GM20000 (cell line): ENCODE results near the gene KDM5C.

Source experiments
- DNase-seq: peaks from one replicate; pipeline ENCODE4 v3.0.0; 2012; ENCODE audit warnings: low spot score
- CTCF ChIP-seq: IDR thresholded peaks from 2 replicates; pipeline ENCODE4 v1.5.1; 2012; ENCODE audit warnings: mild to moderate bottlenecking, control low read depth; ENCODE audit errors: extremely low read depth, missing control alignments

Gene KDM5C

GRCh38 chrX:53257166-53257565 lies 32.2 kb upstream of the KDM5C start:
- no peak for DNase-seq
- TF ChIP-seq CTCF, result no peak

- no peak for TF ChIP-seq CTCF
- no peak for DNase-seq
These were observed 31.5 kb upstream of the KDM5C start for GRCh38 chrX:53256446-53257041.

GRCh38 chrX:53255738-53256191 lies 30.8 kb upstream of the KDM5C start:
- TF ChIP-seq CTCF, result no peak

GRCh38 chrX:53254570-53255461 lies 29.8 kb upstream of the KDM5C start:
- no peak for TF ChIP-seq CTCF
- DNase-seq, result no peak

More at GRCh38 chrX:53255738-53256191, 30.8 kb upstream of the KDM5C start:
- DNase-seq, result no peak

- no peak for DNase-seq
- TF ChIP-seq CTCF, result no peak
These were observed 28.4 kb upstream of the KDM5C start for GRCh38 chrX:53253293-53254020.

- no peak for TF ChIP-seq CTCF
- DNase-seq, result no peak
These were observed 26.3 kb upstream of the KDM5C start for GRCh38 chrX:53251307-53251706.

- no peak for TF ChIP-seq CTCF
- DNase-seq, result no peak
These were observed 25.5 kb upstream of the KDM5C start for GRCh38 chrX:53250556-53250955.
